ENCODE results near the gene FAM53A.

The FAM53A gene

GRCh38 chr4:1604706-1605205 lies 79.4 kb downstream of the FAM53A start:
- DNase-seq (ENCODE audit: low read depth), result no peak
- H3K4me3 ChIP-seq (ENCODE audit: low read depth, low read length), result no peak overlapping the region

GRCh38 chr4:1604181-1604705 lies 79.9 kb downstream of the FAM53A start:
- H3K4me3 ChIP-seq (ENCODE audit: low read depth, low read length), result no peak overlapping the region
- DNase-seq (ENCODE audit: low read depth), result no peak
- no peak for TF ChIP-seq CTCF (IDR thresholded peaks at IDR 0.05; ENCODE audit: insufficient read depth, low read depth, low read length, missing control alignments)

More at GRCh38 chr4:1604706-1605205, 79.4 kb downstream of the FAM53A start:
- TF ChIP-seq CTCF (IDR thresholded peaks at IDR 0.05; ENCODE audit: insufficient read depth, low read depth, low read length, missing control alignments), result no peak

GRCh38 chr4:1603413-1604135 lies 80.5 kb downstream of the FAM53A start:
- H3K4me3 ChIP-seq (ENCODE audit: low read depth, low read length), result no peak overlapping the region
- no peak for DNase-seq (ENCODE audit: low read depth)
- TF ChIP-seq CTCF (IDR thresholded peaks at IDR 0.05; ENCODE audit: insufficient read depth, low read depth, low read length, missing control alignments), result no peak

GRCh38 chr4:1602655-1603412 lies 81.3 kb downstream of the FAM53A start:
- no peak for TF ChIP-seq CTCF (IDR thresholded peaks at IDR 0.05; ENCODE audit: insufficient read depth, low read depth, low read length, missing control alignments)
- no peak overlapping the region for H3K4me3 ChIP-seq (ENCODE audit: low read depth, low read length)
- no peak for DNase-seq (ENCODE audit: low read depth)

GRCh38 chr4:1601852-1602654 lies 82.1 kb downstream of the FAM53A start:
- no peak for TF ChIP-seq CTCF (IDR thresholded peaks at IDR 0.05; ENCODE audit: insufficient read depth, low read depth, low read length, missing control alignments)
- DNase-seq (ENCODE audit: low read depth), result no peak
- H3K4me3 ChIP-seq (ENCODE audit: low read depth, low read length), result no peak overlapping the region

- no peak for TF ChIP-seq CTCF (IDR thresholded peaks at IDR 0.05; ENCODE audit: insufficient read depth, low read depth, low read length, missing control alignments)
- no peak overlapping the region for H3K4me3 ChIP-seq (ENCODE audit: low read depth, low read length)
- DNase-seq (ENCODE audit: low read depth), result no peak
These were observed 82.6 kb downstream of the FAM53A start for GRCh38 chr4:1601533-1601835.
